Measurements from ENCODE around the gene MAGED2.

DNA sequence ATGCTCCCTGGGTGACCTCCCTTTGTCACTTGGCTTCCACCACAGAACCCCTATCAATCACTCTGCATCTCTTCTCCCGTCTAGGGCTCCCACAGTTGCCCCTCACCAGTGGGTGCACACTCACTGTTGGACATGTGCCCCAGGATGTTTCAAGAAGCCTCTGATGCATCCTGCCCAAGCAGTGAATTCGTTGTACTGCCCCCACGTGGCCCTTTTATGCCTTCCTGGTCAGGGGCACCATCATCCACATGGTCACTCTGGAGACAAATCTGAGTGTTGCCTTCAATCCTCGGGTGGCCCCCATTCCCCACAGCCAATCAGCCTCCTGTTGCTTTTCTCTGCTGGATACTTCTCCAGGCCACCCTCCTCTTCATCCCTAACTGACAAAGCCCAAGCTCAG, 21.6 kb upstream of the MAGED2 start:
- TF ChIP-seq TARDBP (IDR thresholded peaks at IDR 0.05; ENCODE audit: borderline replicate concordance): no peak
- 0 out of 2 replicates have a peak, but pooled peaks have one; percentile 17 for TF ChIP-seq RAD21 (IDR thresholded peaks at IDR 0.05; ENCODE audit: insufficient read depth, low read depth, low read length)

Data from GM12878 (cell line).